HuH-7 (cell line): ENCODE results near the gene MAP3K5.
A peak's percentile ranks its signal among the peaks of the same experiment; 100 is the strongest.
"Not testable (repeated sequence)": the region's sequence is repeated elsewhere in the genome, so short reads cannot be mapped to it uniquely, and the experiment has no call there.

Experiments
- DNase-seq: peaks from one replicate; pipeline ENCODE4 v3.0.0; 2011; ENCODE audit warnings: low spot score

The MAP3K5 gene

GRCh38 chr6:136793363-136793762 lies 1.1 kb upstream of the MAP3K5 start:
- DNase-seq: no peak

GRCh38 chr6:136792095-136792409 lies 225 bp downstream of the MAP3K5 start:
- no peak for DNase-seq

- peak; percentile 26 for DNase-seq
These were observed 782 bp downstream of the MAP3K5 start for GRCh38 chr6:136791296-136792094.

- DNase-seq: no peak
These were observed 1.6 kb downstream of the MAP3K5 start for GRCh38 chr6:136790411-136791295.

GRCh38 chr6:136789440-136789839 lies 2.8 kb downstream of the MAP3K5 start:
- not testable (repeated sequence) for DNase-seq

- no peak for DNase-seq
These were observed 4.0 kb downstream of the MAP3K5 start for GRCh38 chr6:136788069-136788902.

GRCh38 chr6:136787726-136788068 lies 4.6 kb downstream of the MAP3K5 start:
- no peak for DNase-seq

GRCh38 chr6:136786658-136787057 lies 5.6 kb downstream of the MAP3K5 start:
- DNase-seq: no peak

- no peak for DNase-seq
These were observed 7.1 kb downstream of the MAP3K5 start for GRCh38 chr6:136784910-136785746.

GRCh38 chr6:136784271-136784664 lies 8.0 kb downstream of the MAP3K5 start:
- DNase-seq: no peak

- DNase-seq: no peak
These were observed 8.6 kb downstream of the MAP3K5 start for GRCh38 chr6:136783495-136784270.

GRCh38 chr6:136783021-136783420 lies 9.3 kb downstream of the MAP3K5 start:
- DNase-seq: no peak

GRCh38 chr6:136782021-136782770 lies 10.1 kb downstream of the MAP3K5 start:
- DNase-seq: no peak

- no peak for DNase-seq
These were observed 11.3 kb downstream of the MAP3K5 start for GRCh38 chr6:136780972-136781371.

GRCh38 chr6:136779682-136780081 lies 12.6 kb downstream of the MAP3K5 start:
- no peak for DNase-seq

GRCh38 chr6:136777651-136778050 lies 14.6 kb downstream of the MAP3K5 start:
- DNase-seq: no peak

GRCh38 chr6:136775548-136775947 lies 16.7 kb downstream of the MAP3K5 start:
- no peak for DNase-seq

GRCh38 chr6:136775081-136775480 lies 17.2 kb downstream of the MAP3K5 start:
- DNase-seq: no peak

- no peak for DNase-seq
These were observed 17.8 kb downstream of the MAP3K5 start for GRCh38 chr6:136774228-136775041.
